ENCODE results near the gene PTPRN2.

Gene PTPRN2

DNA sequence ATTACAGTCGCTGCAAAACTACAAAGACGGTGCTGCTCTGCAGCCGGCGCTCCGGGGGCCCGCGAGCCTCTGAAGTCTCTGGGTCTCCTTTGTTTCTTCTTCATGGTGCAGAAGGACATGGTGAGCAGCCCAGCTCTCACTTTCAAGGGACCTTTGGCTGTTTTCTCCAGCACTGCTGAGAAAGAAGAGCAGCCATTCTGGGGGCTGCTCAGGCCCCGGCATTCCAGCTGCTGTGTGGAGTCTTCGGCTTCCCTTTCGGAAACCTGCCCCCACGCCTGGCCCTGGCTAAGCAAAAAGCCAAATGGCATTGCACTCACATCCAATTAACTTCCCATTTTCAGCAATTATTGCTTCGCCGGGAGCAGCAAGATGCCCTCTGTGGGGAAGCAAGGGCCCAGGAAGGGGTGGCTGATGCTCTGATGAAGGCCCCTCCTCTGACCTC is 555.7 kb downstream of the PTPRN2 start:
- DNase-seq = peak; percentile 79

DNA sequence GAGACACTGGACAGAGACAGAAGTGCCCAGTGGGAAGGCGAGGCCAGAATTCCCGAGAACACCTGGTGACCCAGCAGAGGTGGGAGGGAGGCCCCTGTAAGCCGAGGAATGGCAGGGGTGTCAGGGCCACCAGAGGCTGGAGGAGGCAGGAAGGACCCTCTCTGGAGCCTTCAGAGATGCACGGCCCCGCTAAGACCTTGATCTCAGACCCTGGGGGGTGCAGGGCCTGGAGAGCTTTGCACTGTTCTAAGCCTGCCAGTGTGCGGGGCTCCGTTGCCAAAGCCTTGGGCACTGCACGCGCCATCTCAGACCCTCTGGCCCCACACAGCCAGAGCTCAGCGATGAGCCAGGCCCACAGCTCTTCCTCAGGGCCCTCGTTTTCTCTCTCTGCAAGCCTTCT is 557.1 kb downstream of the PTPRN2 start:
- no peak for DNase-seq

DNA sequence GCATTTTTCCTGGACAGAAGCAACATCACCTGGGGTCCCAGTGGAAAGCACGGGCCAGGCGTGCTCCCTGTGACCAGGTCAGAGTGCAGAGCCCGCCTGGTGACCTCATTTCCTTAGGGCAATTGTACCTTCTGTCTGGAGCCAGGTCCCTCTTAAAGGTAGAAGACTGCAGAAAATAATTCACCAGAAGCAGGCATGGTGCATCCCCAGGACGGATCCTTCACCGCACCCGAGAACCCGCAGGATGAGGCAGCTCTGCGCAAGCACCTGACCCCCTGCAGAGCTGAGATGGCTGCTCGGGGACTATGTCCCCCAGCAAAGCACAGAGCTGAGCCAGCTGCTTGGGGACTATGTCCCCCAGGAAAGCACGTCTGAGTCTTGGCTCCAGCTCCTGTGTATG is 557.6 kb downstream of the PTPRN2 start:
- DNase-seq = no peak

DNA sequence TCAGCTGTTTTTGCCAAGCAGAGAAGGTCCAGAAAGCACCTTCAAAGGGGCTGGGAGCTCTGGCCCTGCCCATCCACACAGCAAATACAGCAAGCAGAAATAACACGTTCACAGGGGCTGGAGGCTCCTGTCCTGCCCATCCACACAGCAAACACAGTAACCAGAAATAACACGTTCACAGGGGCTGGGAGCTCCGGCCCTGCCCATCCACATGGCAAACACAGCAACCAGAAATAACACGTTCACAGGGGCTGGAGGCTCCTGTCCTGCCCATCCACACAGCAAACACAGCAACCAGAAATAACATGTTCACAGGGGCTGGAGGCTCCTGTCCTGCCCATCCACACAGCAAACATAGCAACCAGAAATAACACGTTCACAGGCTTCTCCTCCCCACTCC is 558.1 kb downstream of the PTPRN2 start:
- no peak for DNase-seq

DNA sequence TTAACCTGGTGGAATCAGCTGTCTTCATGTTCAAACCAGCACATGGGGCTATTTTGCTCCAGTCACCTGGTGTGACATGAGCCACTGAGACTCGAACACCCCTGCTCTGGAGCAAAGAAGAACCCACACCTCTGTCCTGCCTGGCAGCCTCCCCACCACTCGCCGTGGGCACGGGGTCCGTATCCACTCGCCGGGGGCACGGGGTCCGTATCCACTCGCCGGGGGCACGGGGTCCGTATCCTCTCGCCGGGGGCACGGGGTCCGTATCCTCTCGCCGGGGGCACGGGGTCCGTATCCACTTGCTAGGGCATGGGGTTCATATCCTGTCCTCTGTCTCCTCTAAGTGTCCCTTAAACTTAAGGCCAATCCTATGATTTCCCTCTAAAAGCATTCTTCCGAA is 558.7 kb downstream of the PTPRN2 start:
- no peak for DNase-seq

DNA sequence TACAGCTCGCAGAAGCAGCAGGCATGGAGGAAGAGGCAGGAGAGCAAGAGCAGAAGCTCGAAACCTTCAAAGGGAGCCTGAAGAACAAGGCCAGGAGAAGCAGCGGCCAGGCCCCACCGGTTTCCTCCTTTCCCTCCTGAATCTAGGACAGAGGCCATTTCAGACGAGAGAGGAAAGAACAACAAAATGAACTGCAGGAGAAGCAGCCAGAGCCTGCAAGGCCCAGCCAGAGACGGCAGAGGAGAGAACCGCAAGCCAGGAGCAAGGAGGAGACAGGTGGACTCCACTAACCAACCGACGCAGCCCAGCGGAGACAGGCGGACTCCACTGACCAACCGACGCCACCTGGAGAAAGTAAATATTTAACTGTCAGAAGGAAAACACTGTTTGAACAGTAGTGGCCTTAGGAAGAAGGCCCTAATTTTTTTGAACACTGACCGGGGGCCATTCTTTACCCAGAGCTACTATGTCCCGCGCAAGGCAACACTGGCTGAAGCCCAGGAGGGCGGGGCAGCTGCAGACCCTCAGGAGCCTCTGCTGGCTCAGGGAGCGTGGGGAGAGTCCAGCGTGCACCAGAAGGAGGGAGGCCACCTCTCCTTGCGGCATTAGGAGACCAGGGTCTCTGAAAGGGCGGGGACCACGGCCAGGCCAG is 559.2 kb downstream of the PTPRN2 start:
- no peak for DNase-seq

DNA sequence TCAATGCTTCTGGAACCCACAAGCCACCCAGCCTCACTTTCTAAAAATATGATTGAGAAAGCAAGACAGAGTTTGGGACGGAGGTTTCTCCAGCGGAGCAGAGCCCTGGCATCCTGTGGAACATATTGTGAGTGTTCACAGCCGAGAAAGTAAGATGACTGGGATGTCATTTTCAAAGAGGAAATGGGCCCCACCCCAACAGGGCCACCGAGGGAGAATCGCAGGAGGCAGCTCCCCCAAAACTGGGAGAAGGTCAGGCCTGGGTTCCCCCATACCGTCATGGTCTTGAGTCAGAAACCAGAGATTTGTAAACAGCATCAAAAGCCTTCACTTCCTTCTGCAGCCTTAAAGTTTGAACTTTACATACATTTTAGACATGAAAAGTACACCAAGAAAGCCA is 560.0 kb downstream of the PTPRN2 start:
- DNase-seq = no peak

DNA sequence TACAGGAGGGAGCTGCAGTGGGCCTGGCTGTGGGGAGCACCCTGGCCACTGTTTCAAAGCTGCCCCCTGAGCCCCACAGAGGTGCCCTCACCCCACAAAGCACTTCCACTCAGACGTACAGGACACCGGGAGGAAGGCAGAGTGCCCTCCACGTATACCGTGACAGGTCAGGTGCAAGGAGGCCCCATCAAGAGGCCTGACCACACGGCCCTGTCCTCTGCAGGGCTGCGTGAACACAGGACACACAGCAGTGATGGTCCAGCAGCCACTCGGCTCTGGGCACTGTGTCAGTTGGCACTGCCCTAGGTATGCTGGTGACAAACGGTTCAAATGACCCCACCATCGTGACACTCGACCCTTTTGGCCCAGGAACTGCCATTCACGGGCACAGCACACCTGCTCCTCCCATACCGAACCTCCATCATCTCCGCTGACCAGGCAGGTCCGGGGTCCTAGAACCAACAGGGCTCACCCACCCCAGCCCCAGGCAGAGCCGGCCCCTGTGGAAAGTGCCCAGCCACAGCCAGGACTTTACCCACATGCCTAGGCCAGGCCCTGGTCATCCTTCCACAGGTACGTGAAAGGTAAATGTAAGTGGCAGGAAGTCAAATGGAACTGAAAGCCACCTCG is 560.9 kb downstream of the PTPRN2 start:
- no peak for DNase-seq

DNA sequence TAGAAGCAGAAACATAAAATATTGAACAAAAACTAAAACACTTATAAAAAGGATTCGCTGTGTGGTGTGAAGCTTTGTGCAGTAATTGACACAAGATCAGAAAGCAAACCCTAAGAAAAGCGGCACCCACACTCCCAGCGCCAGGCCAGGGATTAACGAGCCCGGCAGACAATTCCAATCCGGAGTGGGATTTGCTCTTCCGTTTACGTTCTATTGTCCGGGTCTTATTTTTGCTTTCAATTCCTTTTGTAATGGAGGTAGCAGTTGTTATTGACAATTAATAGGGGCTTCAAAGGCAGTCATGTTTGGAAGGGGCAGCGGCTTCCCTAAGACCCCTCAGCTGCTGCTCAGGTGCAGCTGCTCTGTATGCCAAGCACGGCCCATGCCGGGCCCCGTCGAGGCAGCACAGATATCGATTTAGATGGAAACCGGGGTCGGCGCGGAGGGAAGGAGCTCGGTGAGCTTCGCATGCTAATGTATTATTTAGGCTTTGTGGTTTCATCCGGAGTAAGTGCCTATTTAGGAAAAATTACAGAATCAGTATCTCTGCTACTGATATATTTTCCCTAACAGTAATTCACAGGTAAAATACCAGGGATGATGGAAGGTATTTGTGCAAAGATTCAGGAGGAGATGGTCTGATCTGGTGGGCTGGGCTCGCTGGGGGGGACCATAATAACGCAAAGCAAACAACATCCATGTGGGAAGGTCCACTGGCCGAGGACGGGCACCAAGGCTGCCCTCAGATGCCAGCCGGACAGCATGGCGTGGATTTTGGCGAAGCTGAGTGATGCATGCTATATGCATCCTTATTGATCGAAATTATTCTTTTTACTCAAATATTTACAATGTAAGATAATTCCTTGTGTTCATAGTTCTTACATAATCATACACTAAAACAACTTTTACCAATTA is 561.7 kb downstream of the PTPRN2 start:
- no peak for DNase-seq

DNA sequence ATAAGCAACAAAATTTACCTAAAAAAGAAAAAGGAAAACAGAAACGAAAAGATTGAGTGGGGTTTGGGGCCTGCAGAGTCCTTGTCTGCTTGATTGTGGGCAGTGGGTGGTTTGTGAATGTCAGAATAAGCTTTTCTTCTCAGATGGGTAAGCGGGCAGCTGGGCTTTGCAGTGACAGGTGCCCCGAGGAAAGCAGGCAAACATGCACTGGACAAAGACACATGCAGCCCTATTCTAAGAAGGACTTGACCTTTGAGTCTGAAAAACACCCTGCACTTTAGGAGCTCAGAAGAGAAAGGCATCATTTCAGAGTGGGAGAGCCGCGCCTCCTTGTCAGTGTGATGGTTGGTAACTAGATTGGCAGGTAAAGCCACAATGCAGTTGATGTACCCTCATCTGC is 562.7 kb downstream of the PTPRN2 start:
- DNase-seq = no peak

DNA sequence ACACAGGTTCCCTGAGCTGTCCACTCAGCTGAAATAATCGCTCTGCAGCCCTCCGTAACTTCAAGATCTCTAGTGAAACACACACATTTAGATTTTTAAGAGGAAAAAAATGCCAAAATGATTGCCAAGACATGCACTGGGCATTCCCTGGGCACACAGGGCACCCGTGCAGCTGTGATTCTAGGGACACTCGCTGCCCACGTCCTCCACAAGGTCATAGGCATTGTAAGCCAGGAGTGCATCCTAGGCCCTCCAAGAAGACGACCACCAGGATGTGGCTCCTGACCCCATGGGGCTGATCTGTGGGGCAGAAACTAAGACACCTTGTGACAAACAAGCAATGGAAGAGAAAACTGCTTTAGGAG is 563.3 kb downstream of the PTPRN2 start:
- DNase-seq = no peak

DNA sequence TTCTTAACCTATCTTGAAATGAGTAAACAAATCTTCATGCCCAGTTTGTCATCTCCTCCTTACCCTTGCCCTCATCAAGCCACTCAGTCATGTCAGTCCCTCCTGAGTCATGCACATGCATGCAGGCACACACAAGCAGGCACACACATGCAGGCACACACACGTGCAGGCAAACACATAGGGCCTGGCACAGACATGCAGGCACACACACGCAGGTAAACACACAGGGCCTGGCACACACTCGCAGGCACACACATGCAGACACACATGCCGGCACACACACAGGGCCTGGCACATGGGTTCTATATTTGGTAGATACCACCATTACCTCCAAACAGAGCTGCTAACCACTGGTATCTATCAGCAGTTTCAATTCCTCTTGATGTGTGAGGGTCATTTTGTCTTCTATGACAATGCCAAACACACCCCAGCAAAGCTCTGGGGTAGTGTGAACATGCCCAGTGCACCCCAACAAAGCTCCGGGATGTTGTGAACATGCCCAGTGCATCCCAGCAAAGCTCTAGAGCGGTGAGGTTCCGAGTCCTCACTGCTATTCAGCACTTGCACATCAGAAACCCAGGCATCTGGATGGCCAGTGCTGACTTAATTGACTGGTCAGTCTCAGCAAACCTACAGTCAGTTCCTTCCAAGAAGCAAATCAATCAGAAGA is 563.8 kb downstream of the PTPRN2 start:
- DNase-seq = no peak

DNA sequence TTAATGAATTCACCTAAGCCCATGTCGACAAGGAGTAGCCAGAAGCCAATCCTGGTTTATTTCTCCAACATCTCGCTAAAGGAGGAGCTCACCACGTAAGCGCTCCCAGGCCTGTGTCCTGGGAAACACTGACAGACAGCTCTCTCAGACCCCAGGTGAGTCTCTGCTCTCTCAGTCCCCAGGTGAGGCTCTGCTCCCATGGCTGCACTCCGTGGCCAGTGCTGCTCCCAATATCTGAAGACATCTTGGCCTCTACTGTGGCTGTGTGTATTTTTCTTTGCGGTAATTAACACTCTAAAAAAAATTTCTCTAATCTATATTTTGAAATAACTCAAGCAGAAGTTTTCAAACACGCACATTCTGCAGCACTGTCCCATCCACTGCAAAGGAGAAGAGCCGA is 564.5 kb downstream of the PTPRN2 start:
- no peak for DNase-seq

DNA sequence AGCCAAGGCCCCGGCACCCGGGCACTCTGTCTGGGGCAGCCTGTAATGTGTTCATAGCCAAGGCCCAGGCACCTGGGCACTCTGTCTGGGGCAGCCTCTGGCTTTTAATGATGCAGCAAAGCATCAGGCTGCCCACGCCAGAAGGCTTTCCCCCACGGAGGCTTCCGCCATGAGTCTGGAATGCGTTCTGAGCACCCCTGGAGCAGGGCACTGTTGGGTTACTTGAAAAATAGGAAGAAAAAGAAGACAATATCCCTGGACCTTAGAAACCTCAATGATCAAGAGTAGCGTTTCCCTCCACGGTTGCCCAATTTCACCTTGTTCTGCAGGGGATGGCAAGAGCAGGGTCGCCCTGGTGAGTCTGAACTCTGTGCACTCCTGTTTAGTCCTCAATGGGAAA is 565.0 kb downstream of the PTPRN2 start:
- DNase-seq = no peak

DNA sequence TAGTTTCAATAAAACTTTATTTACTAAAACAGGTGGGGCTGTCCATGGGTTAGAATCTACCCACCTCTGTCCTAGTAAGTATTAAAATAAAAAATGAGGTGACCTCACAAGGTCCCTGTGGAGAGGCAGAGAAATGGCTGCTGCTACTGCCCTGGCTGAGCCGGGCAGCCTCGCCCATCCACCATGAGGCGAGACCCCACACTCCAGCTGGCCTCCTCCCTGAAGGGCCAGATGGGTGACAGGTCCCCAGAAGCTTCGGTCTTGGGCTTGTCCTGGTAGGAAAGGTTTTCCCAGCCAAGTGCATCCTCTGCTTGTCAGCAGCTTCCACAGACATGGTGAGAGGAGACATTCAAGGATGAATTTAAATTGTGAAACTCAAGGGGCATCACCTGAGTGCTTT is 565.8 kb downstream of the PTPRN2 start:
- no peak for DNase-seq

DNA sequence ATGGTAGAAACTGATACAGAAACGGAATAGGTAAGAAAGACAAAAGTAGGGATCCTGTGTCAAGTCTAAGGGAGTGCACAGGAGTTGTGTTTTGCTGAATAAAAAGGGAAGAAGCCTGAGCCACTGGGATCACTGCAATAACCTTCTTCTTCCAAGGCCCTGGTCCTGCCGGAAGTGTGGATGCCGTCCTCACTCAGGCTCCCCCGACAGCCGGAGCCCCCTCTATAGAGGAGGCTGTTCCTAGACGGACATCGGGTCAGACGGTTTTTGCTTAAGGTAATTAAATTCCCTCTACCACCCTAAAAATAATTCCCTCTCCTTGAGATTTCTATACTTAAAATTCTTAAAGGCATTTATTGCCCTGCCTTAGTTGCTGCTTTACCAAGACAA is 566.9 kb downstream of the PTPRN2 start:
- no peak for DNase-seq

DNA sequence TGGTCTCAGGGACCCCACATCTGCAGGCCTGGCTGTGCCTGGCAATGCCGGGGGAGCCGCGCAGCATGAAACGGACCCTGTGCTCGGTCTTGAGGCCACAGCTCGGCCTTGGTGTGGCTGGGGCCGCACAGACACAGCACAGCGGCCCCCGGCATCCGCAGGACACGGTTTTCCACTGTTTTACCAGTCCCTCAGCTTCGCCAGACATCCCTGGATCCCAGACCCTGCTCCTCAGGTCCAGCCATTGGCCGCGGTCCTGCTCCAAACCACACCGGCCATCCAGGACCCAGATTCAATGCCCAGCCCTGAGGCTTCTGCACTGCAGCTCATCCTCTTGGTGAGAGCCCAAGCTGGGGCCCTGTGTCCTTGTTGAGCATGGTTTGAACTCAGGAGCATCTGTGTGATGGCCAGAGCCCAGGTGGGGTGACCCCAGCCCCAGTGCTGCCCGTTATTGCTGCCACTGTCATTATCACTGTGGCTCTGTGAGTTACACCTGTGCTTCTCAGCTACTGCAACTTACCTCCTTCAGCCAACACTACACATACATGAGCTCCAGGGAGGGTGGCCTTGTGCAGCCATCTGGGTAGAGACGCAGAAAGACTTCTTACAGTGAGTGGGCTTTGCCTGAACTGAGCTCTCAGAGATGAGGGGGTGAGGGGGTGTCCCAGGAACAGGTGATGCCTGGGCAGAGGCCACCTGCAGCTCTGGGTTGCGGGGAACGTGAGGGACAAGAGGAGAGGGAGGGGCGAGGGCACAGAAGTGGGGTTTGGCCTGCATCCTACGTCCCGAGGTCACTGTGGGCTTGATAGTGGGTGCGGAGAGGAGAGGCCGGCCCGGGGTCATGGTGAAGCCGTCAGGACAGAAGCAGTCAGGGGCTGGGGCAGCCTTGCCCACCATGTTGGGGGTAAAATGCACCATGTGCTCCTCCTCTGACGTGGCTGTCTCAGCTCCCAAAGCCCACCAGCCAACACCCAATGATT is 567.6 kb downstream of the PTPRN2 start:
- no peak for DNase-seq

DNA sequence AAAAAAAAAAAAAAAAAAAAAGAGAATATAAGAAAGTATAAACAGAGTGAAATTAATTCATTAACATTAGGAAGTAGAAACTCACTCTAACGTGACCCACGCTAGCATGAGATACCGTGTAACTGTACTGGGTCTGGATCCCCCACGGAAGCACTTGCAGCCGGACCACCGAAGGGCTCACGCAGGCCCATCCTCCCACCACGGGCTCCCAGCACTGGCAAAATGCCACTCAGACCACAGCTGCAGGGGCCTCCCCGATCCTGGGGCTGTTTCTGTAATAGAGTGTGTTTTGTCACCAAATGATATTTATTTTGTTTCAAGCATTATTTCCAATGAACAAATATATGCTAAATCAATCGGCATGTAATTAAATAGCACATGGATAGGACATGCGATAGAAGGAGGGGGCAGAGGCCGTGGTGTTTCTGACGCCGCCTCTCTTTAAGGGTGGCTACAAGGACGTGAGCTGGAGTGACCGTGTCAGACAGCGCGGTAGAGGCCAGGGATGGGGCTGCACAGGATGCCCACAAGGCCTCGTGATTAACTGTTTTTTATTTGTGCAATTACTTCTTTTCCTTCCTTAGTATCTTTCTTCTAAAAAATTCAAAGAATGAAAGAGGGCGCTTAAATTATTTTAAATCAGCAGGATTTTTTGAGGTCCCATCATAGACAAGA is 568.5 kb downstream of the PTPRN2 start:
- no peak for DNase-seq

DNA sequence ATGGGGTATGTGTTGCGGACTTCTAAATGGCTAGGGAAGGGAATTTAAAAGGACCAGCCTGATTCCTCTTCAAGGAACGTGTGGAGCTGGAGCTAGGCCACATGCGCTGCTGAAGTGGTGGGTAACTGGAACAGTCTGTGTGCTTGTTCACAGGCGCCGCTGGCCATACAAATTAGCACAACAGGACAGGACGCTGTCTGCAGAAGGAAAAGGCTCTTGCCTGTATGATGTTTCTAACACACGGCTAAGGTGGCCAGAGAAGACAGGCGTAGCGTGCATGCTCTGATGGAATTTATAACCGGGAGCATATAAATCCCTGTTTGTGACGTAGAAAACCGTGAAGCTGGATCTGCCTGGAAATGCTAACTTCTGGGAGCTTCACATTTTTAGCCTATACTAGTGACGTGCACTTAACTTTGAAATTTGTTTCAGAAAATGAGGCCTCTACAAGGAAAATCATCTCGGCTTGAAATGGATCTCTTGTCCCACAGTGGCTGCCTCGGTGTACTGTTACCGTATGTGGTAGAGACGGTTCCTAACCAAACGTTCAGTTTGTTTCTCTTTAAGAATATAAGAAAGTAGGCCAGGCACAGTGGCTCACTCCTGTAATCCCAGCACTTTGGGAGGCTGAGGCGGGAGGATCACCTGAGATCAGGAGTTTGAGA is 569.4 kb downstream of the PTPRN2 start:
- DNase-seq = no peak

DNA sequence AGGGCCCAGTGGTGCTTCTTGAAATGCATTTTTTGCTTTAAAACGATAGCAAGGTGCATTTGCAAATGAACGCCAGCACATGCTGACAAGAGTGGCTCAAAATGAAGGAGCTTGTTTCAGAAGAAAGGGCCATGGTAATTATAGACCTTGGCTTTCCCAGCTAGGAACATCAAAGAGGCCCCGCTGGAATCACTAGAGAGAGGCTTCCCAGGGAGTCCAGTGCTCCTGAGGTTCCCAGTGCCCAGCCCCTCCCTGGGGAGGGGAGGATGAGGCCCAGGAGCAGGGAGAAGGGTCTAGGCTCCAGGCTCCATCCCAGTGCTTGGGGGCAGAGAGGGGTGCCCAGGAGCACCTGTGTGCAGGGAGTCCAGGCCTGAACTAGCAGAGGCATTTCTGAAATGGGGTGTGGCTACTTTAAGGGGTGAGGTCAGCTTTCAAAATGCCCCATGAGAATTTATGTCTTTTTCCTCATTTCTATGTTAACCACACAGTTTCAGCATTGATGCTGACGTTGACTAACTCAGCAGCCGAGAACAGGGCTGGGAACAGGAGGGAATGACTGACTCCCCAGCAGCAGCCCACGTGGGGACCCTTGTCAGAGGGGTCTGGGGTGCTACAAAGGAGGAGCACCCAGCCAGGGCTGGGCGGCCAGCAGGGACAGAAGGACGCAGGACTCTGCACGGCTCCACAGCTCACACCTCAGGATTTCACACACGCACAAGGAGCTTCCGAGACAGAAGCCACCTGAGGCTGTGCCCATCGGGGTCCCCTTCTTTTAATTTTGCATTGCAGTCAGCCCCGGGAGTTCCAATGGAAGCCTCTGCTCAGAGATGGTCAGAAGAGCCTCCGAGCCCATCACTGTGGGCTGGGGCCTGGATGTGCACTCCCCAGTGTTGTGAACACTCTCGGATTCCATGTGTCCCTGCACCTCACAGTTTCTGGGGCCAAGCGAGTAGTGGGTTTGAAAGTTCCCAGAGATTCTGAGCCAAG is 570.2 kb downstream of the PTPRN2 start:
- DNase-seq = peak; percentile 87
